Renal cortex interstitium (tissue), 11 donors: Measurements from ENCODE around the gene THAP4. TPM values are rescaled to one million over a fixed set of nuclear protein-coding genes. Genes with fewer than 3 reads are reported as not detected.

ENCODE experiments used
- DNase-seq, 11 donors: peaks; one replicate each; pipeline ENCODE4 v3.0.0-alpha.2; 2013; ENCODE audit warnings: low read depth in 9 of 11, low spot score in 4 of 11; ENCODE audit errors: extremely low read depth in 1 of 11
- polyA plus RNA-seq, 3 donors: library from polyadenylated mRNA; unstranded; fragments of 120-200 nt; gene quantifications; one replicate each; pipeline ENCODE4 v1.2.1, GENCODE V29; 2013; ENCODE audit not compliant: insufficient read length in 3 of 3

THAP4 gene
- polyA plus RNA-seq, 3 donors: 53.5 to 65.8 (median 59.3) TPM

DNA sequence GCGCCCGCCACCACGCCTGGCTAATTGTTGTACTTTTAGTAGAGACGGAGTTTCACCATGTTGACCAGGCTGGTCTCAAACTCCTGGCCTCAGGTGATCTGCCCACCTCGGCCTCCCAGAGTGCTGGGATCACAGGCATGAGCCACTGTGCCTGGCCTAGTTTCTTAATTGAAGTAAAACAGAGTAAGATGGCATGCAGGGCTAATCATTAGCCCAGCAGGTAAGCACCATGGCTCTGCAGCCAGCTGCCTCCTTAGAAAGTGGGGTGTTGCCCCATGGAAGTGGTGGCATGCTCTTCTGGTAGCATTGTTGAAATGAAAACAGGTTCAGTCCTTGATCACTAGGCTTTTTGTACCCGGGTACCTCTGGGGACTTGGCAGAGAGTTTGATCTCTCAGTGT, 13.0 kb upstream of the THAP4 start:
- DNase-seq: no peak

DNA sequence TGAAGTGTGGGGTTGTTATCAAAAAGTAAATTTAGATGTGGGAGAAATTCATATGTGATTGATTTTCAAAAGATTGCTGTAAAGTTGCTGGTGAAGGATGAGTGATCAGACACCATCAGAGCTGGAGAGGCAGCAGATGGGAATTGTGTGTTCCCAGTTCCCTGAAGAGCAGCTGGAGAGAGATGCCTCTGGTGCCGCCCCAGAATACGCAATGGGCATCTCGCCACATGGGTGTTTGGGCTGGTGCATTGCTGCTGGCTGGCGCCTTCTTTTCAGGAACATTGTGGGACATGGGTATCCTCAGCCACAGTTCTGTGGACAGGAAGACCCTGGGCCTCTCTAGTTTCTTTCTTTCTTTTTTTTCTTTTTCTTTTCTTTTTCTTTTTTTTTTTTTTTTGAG, 12.4 kb upstream of the THAP4 start:
- no peak for DNase-seq

DNA sequence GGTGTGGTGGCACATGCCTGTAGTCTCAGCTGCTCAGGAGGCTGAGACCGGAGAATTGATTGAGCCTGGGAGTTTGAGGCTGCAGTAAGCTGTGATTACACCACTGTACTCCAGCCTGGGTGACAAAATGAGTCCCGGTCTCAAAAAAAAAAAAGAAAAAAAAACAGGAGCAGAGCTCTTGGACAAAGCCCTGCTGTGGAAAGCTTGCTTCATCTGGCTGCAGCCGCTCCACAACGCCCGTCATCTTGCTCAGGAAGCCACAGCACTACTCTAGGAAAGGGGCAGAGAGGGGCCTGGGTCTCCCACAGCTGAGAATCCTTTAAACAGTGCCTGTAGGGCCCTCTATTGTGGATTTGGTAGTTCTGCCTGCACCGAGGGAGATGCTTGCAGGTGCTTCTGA, 11.5 kb upstream of the THAP4 start:
- DNase-seq: no peak

DNA sequence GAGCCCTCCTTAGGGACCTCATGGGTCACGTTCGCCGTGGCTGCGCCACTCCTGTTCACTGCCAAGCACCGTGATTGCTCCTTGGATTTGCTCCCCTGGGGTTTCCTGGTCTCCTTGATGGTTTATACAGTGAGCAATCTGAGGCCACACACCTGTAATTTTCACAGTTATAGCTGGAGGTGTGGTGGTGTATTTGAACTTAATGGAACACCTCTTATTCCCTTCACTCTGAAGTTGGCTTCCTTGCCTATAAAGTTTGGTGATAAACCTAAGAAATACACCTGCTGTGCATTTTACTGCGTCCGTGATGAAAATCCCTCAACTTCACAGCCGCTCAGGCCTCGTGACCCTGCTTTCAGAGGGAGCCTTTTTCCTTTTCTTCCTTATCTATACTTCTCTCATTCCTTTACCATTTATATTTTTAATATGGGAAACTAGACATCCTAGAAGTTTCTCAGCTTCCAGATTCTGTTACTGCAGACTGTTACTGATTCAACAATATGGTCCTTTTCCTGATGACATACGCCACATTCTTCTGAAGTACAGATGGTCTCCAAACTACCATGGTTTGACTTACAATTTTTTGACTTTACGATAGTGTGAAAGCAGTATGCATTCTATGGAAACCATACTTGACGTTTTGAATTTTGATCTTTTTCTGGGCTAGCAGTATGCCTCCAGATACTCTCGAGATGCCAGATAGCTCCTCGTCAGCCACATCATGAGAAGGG, 9.1 kb upstream of the THAP4 start:
- no peak for DNase-seq

DNA sequence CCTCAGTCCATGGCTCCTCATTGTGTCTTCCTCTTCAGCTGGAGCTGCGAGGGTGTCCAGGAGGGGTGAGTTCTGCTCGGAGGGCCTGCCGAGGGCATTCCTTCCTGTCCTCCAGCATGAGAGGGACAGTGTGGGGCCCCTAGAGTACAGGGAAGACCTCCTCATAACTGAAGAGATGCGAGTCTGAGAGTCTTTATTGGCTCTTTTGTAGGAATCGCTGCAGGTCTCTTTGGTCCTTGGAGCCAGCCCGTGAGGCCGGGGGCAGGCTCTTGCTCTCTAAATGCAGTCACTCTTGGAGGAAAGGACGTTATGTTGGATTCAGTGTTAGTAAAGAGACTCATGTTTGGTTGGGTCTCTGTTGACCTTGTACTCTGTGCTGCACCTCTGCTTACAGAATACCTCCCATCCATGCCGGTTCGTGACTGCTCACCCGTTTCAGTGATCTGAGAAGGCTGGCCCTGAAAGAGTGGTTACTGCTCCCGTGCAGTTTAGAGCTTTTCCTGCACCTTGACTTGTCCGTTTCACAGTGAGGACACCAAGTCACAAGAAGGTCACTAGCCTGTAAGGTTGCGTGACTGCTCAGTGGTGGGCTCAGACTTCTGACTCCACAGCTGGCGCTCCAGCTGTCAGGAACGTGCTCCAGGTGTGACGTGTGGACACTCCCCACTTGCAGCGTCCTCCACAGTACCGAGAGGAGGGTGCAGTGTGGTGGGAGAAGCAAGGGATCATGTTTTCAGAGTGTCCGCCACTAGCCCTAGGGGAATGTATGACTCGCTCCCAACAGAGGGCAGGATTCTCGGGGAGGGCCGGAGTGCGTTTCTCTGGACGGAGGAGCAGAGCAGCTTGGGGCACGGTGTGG, 8.3 kb upstream of the THAP4 start:
- no peak for DNase-seq

DNA sequence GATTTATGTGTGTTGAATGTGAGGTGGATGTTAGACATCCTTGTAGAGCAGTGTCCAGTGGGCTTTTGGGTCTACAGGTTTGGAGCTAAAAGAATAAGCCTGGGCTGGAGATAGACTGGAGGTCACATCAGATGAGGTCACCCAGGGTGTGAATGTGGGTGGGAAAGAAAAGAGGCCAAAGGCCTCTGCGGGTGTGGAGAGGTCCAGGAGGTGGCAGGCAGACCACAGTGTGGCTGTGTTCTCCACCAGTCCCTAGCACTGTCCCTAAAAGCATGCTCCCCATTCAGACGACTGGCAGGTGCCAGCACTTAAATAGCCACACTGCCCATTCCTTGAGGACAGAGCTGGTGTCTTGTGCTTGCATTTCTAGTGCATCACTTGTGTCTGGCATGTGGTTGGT, 4.7 kb upstream of the THAP4 start:
- no peak for DNase-seq

DNA sequence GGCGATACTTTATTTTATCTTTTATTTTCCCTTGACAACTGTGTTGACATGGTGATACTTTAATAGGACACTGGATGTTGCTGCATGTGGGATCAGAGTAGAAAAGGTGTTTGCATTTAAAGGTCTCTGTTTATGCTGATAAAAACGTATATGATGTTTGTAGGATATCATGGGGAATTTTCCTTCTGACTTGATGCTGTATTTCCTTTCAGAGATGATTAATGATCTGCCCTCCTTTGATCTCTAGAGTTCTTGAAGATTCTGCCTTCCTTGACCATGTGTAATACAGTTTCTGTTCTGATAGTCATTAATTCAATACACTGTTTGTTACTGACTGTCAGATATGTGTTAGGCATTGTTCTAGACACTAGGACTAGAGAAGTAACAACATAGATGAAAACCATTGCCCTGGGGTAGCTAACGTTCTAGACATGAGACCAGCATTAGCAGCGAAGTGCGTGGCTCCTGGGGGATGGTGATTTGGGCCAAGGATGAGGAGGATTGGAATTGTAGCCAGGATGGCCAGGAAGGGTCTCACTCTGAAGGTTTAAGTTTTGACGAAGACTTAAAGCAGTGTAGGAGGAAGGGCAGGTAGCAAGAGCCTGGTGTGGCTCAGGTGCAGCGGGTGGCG, 3.3 kb upstream of the THAP4 start:
- no peak for DNase-seq

DNA sequence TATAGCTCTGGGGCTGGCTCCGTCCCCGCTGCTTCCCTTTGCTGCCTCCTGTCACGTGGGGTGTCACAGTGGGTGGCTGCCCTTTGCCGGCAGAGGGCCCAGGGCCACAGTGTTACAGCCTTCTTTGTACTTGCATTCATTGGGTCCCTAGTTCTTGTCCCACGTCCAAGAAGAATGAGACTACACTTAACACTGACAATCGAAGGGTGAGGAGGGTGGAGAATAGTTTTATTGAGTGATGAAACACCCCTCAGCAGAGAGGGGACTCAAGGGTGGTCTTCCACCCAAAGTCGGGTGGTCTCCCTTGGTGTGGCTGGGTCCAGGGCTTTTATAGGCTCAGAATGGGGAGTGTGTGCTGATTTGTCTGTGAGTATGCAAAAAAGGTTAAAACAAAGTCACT, 2.4 kb upstream of the THAP4 start:
- no peak for DNase-seq

DNA sequence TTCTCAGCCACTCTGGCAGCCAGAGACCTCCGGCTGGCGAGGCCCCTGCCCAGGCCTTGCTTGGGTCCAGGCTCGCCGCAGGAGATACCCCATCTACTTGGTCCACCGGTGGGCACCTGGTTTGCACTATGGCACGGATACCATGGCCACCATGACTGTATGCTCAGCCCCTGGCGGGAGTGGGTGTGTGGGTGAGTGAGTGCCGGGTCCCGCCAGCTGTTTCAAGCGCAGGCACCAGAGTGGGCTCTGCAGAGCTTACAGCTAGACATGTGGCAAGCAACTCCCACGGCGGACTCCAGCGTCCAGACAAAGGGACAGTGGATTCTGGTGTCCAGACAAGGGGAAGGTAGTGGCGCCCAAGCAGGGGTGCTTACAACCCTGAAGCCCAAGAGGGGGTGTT, 2.0 kb upstream of the THAP4 start:
- DNase-seq: no peak

DNA sequence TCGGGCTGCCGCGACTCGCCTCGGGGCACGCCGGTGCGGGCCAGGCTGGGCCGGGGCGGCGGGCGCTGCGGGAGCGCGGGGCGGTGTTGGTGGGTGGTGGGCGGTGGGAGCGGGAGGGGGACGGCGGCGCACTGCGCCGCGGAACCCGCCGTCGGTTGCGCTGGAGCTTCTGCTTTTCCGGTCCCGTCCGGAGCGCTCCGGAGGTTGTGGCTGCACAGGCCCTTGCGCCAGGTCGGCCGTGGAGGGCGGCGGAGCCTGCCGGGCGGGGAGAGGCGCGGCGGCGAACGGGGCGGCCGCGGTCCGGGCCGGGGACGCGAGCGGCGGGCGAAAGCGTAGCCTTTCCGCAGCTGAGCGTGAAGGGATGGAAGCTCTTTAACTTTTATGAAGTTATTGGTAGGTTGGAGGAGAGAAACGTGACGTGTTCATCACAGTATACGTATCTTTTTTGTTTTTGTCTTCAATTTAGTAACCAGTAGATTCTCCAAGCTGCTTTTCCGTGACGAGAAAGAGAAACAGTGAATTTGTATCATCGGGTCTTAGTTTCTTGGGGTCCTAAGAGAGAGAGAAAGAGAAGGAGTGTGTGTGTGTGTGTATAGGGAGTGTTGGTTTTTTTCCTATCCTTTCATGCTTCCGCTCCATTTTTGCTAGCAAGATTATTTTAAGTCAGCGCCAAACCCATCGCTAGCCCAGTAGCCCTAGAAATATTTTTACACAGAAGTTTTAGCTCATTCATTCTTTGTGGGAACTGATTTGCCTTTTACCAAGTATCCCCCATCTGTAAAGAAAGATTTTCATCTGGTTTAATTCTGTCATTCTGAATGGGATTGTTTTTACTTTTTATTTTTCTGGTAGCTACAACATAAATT, 1.1 kb upstream of the THAP4 start:
- DNase-seq: no peak

DNA sequence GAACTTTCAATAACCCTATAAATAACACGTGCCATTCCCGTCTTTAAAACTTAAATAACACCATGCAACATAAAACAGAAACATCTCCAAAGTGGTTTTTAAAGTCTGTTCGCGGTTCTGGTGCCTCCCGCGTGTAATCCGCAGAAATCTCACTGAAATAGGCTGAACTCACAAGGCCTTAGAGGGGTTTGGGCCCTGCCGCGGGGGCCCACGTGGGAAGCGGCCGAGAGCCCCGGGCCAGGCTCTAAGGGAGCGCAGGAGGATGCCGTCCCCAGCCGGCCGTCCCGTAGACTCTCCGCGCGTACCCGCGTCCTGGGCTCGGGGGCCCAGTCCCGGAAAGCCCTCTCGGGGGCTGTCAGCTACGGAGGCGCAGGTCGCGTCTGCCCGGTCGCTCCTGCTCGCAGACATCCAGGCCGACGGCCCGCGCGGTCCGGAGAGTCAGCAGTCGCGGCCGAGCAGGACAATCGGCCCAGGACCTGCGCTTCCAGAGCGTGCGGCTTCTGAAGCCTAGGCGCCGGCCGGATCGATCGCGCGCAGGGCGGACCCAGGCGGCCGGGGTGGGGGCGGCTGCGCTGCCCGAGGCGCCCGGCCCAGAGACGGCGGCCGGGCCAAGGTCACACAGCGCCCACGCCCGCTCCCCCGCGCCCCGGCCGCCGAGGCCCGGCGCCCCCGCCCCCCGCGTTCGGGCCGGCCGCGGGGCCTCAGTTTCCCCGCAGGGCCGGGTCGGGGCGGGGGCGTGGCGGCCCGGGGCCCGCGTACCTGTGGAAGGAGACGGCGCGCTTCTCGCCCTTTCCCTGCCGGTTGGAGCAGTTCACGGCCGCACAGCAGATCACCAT, 558 bp downstream of the THAP4 start:
- no peak for DNase-seq

DNA sequence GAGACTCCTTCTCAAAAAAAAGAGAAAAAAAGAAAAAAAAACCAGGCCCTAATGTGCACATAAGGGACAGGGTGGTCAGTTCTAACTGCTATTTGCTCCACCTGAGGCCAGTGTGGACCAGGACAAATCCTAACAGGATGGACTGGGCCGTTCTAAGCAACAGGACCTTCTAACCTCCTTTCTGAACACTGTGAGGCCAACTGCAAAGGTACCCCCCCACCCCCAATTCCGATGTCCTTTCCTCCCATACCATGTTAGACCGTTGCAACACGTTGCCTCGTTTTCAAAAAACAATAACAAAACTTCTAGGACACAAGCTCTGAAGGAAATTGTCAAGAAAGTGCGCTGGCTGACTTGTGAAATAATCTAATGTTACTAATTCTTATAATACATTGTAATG, 1.2 kb downstream of the THAP4 start:
- no peak for DNase-seq

DNA sequence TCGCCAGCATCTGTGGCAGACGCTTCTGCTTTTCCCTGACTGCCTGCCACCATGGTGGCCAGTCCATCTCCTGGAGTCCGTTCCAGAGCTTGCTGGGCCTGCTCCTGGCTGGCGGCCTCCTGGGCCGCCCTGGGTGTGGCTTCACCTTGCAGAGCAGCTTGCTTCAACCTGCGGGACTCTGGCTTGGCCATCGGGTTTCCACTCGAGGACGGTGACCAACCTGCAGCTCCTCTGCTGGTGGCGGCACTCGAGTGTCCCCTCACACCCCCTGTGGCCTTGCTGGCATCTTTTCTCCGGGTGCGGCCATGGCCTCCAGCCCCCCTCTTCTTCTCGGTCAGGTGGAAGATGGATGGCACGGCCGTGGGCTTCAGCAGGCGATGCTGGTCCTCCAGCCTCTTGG, 3.4 kb downstream of the THAP4 start:
- no peak for DNase-seq

DNA sequence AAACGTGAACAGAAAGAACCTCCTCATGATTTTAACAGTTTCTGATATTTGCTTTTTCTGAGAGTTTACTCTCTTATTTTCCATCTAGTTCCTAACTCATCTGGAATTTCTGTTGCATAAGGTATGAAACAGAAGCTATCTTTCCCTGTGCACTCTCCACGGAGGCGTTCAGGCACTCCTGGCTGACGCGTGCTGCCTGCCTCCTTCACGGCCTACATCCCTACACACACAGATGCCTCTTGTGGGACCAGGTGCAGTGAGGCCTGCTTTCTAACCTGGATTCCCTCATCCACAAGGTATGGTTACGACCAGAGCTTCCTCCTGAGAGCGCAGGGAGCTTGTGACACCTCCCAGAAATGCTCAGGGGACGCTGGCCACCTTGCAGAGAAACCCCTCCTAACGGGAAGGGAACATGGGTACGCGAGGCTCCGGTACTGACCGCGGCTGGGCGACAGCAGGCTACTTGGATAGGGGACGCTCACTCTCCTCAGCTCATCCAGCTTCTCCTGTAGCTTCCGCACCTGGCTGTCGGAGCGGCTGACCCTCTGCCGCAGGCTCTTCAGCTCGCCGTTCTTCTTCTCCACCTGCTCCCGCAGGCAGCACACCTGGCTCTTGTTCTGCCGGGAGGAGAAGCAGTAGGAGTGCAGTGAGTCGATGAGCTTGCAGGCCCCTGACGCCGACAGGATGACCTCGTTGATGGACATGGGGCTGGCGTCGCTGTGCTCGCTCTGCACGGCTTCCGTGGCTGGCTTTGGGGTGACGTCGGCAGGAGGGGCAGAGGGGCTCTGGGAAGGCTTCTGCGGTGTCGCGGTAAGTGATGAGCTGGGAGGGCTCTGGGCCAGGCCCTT, 4.3 kb downstream of the THAP4 start:
- no peak for DNase-seq

DNA sequence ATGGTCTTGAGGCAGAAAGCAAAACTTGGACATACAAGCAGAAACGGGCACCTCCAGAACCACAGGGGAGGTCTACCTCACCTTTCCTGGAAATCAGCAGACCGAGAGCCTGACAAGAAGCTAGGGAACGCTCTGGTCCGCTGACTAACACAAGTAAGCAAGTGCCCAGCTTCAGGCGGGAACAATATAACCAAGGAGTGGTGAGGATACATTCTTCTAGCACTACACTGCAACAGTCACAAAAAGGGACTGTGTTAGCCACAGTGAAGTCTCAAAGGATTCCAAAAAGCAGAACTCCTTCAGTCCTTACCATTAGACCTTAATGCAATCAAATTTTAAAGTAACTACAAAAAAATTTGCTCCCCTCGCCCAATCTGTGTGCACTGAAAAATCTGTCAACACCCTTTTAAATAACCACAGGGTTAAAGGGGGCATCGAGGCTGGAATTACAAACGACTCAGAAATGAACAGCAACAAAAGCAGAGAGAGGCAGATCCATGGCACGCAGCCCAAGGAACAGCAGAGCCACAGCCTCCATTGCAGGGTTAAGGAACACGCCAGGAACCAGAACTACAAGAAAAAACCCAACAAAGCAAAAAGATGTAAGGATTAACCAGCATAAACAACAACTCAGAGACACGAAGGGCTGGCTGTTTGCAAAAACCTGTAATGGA, 7.1 kb downstream of the THAP4 start:
- DNase-seq: no peak

DNA sequence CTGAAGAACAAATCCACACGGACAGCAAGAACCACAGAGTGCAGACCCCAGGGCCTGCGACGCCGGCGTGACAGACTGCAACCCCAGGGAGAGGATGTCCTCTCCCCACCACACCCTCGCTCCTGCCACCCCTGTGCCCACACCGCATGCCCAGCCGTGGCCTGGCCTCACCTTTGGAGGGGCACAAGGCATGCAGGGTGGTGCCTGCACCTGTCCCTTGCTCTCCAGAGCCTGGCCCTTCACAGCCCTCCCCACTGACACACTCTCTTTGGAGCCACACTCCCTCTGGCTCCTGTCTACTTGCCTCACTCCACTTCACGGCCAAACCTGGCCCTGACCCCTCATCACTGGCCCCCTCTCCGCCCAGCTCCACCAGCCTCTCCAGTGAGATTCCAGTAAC, 9.3 kb downstream of the THAP4 start:
- DNase-seq: no peak

DNA sequence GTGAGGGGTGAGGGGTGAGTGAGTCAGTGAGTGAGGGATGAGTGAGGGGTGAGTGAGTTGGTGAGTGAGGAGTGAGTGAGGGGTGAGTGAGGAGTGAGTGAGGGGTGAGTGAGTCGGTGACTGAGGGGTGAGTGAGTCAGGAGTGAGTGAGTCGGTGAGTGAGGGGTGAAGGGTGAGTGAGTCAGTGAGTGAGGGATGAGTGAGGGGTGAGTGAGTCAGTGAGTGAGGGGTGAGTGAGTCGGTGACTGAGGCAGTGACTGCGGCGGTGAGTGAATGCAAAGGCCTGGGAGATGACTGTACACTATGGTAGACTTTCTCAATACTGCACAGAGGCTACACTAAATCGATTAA, 16.6 kb downstream of the THAP4 start:
- no peak for DNase-seq
